ENCODE data around the gene LDLRAD3. TPM values are rescaled to one million over a fixed set of nuclear protein-coding genes. Genes with fewer than 3 reads are reported as not detected.

The LDLRAD3 gene
- polyA plus RNA-seq, 1 donor (not counting 4 experiments of a cell fraction or from before 2014, with no cell fraction given), result 13.1 TPM

DNA sequence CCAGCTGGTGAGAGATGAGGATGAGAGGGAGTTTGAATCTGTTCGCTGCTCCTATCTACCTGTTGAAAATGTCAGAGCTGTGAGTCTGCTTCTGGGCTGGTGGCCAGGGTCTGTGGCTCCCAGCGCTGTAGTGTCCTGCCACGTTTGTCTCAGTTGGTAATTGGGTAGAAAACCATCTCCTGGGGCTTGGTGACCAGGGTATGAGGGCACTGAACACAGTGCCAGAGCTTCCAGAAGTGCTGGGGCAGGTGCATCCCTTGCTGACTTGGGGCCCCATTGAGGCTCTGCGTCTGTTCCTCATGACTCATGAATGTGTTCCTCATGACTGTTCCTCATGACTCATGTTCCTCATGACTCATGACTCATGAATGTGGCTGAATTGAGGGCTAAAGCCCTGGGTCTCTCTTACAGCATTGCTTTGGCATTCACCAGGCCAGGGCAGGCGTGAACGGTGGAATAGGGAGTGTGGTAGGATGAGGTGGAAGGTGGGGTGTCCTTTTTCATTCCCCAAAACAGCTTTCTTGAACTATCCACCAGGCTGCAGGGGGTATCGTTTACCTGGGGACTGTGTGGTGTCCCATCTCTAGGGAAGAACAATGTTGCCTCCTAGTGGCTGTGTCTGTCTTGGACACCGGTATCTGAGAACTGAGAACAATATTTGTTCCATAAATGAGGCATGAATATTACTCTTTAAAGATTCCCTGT, 205.8 kb downstream of the LDLRAD3 start:
- Histone ChIP-seq H3K4me1 (ENCODE audit: control insufficient read depth, extremely low read depth, insufficient read depth, low read length) (peaks cover 37% of the 10 kb centered on the region), H3K4me3 (ENCODE audit: control insufficient read depth in 2 of 3, extremely low read depth in 1 of 3, insufficient read depth in 2 of 3, low read depth in 1 of 3, low read length in 3 of 3) (no peak overlapping the region), H3K79me2 (ENCODE audit: control insufficient read depth, insufficient read depth, low read length) (no peaks in the 10 kb centered on the region), H2AFZ (ENCODE audit: control insufficient read depth, low read length) (no peak overlapping the region), H4K20me1 (ENCODE audit: control insufficient read depth, extremely low read depth, insufficient read depth, low read length) (no peaks in the 10 kb centered on the region), H3K9me3 (ENCODE audit: control insufficient read depth, low read depth, low read length) (no peaks in the 10 kb centered on the region), H3K36me3 (ENCODE audit: control insufficient read depth in 2 of 2, extremely low read depth in 1 of 2, insufficient read depth in 2 of 2, low read length in 2 of 2) (peaks cover 0 to 1% of the 10 kb centered on the region in 2 experiments), H3K27me3 (ENCODE audit: control insufficient read depth, extremely low read depth, insufficient read depth, low read length) (no peaks in the 10 kb centered on the region), H3K9ac (ENCODE audit: control insufficient read depth, extremely low read depth, insufficient read depth, low read length) (peak overlapping the region; percentile 38), H3K27ac (ENCODE audit: control insufficient read depth, insufficient read depth, low read length) (peak overlapping the region; percentile 65), H3K9me1 (ENCODE audit: control insufficient read depth, extremely low read depth, insufficient read depth, low read length) (no peaks in the 10 kb centered on the region), H3K4me2 (ENCODE audit: control insufficient read depth, extremely low read depth, insufficient read depth, low read depth, low read length) (peak overlapping the region; percentile 36)
- dilution Hi-C loops (cut with MboI; ENCODE audit: extremely low pct_ligation_motif_present, low sequenced_read_pairs), result no loop called here
- DNase-seq (ENCODE audit: low read depth, low spot score) (peak; percentile 100), FAIRE-seq (peak; percentile 99)
- TF ChIP-seq, protein P1, sequence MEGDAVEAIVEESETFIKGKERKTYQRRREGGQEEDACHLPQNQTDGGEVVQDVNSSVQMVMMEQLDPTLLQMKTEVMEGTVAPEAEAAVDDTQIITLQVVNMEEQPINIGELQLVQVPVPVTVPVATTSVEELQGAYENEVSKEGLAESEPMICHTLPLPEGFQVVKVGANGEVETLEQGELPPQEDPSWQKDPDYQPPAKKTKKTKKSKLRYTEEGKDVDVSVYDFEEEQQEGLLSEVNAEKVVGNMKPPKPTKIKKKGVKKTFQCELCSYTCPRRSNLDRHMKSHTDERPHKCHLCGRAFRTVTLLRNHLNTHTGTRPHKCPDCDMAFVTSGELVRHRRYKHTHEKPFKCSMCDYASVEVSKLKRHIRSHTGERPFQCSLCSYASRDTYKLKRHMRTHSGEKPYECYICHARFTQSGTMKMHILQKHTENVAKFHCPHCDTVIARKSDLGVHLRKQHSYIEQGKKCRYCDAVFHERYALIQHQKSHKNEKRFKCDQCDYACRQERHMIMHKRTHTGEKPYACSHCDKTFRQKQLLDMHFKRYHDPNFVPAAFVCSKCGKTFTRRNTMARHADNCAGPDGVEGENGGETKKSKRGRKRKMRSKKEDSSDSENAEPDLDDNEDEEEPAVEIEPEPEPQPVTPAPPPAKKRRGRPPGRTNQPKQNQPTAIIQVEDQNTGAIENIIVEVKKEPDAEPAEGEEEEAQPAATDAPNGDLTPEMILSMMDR (optimal IDR thresholded peaks at IDR 0.05 in 1 of 3, IDR thresholded peaks at IDR 0.05 in 1 of 3, conservative IDR thresholded peaks at IDR 0.05 in 1 of 3; ENCODE audit: extremely low read depth in 1 of 3, insufficient read depth in 2 of 3, low read length in 3 of 3), result peak; percentile 61 to 90 (median 86)
- no peak for TF ChIP-seq EZH2 (IDR thresholded peaks at IDR 0.05; ENCODE audit: low read length)

DNA sequence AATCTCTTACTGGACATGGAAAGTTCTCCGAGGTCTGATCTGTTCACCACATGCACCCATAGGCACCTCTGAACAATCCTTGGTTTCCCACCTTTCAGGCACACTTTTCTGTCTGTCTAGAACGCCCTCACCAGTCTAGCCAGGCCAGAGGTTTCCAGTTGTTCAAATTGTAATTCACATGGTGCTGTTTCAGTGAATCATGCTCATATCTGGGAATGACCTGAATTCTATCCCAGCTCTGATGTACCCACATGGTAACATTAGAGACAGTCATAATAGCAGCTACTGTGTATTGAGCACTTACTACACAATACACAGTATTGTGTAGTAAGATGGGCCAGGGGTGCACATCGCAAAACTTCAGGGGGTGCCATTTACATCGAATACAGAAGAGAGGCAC, 207.1 kb downstream of the LDLRAD3 start:
- H2AFZ ChIP-seq (ENCODE audit: control insufficient read depth, low read length), result no peak overlapping the region
- no peaks in the 10 kb centered on the region for H3K9me3 ChIP-seq (ENCODE audit: control insufficient read depth, low read depth, low read length)
- DNase-seq (ENCODE audit: low read depth, low spot score) (no peak), FAIRE-seq (no peak)
- peak overlapping the region; percentile 16 for H3K4me2 ChIP-seq (ENCODE audit: control insufficient read depth, extremely low read depth, insufficient read depth, low read depth, low read length)
- dilution Hi-C loops (cut with MboI; ENCODE audit: extremely low pct_ligation_motif_present, low sequenced_read_pairs), result no loop called here
- no peaks in the 10 kb centered on the region for H3K27me3 ChIP-seq (ENCODE audit: control insufficient read depth, extremely low read depth, insufficient read depth, low read length)
- no peaks in the 10 kb centered on the region for H3K9me1 ChIP-seq (ENCODE audit: control insufficient read depth, extremely low read depth, insufficient read depth, low read length)
- H3K4me1 ChIP-seq (ENCODE audit: control insufficient read depth, extremely low read depth, insufficient read depth, low read length), result peaks cover 40% of the 10 kb centered on the region
- H3K27ac ChIP-seq (ENCODE audit: control insufficient read depth, insufficient read depth, low read length), result peak overlapping the region; percentile 65
- peak overlapping the region; percentile 10 for H3K9ac ChIP-seq (ENCODE audit: control insufficient read depth, extremely low read depth, insufficient read depth, low read length)
- peaks cover 0 to 1% of the 10 kb centered on the region in 2 experiments for H3K36me3 ChIP-seq (ENCODE audit: control insufficient read depth in 2 of 2, extremely low read depth in 1 of 2, insufficient read depth in 2 of 2, low read length in 2 of 2)
- H3K79me2 ChIP-seq (ENCODE audit: control insufficient read depth, insufficient read depth, low read length), result no peaks in the 10 kb centered on the region
- H3K4me3 ChIP-seq (ENCODE audit: control insufficient read depth in 2 of 3, extremely low read depth in 1 of 3, insufficient read depth in 2 of 3, low read depth in 1 of 3, low read length in 3 of 3), result no peak overlapping the region
- H4K20me1 ChIP-seq (ENCODE audit: control insufficient read depth, extremely low read depth, insufficient read depth, low read length), result no peaks in the 10 kb centered on the region
- TF ChIP-seq, protein P1 (optimal IDR thresholded peaks at IDR 0.05 in 1 of 3, IDR thresholded peaks at IDR 0.05 in 1 of 3, conservative IDR thresholded peaks at IDR 0.05 in 1 of 3; ENCODE audit: extremely low read depth in 1 of 3, insufficient read depth in 2 of 3, low read length in 3 of 3), result no peak
- no peak for TF ChIP-seq EZH2 (IDR thresholded peaks at IDR 0.05; ENCODE audit: low read length)

All from keratinocyte (primary cell).